Cardiac muscle cell (in vitro differentiated cells and primary cell): ENCODE data around the gene ZAP70. TPM values are rescaled to one million over a fixed set of nuclear protein-coding genes. Genes with fewer than 3 reads are reported as not detected.
A peak's percentile ranks its signal among the peaks of the same experiment; 100 is the strongest.

Source experiments
- DNase-seq, 2 donors: peaks; one replicate each; pipeline versions ENCODE4 v3.0.0 to v3.0.0-alpha.2; 2010 to 2017; ENCODE audit warnings: low read depth in 1 of 2, low spot score in 1 of 2
- H3K27ac ChIP-seq: fragments of 200-600 bp; sonication (generic); 2 replicates; pipeline ENCODE4 v1.5.1; 2016
- H3K27me3 ChIP-seq: fragments of 200-600 bp; sonication (generic); 2 replicates; pipeline ENCODE4 v1.6.0; 2016; ENCODE audit warnings: control low read depth
- H3K36me3 ChIP-seq: fragments of 200-600 bp; sonication (generic); 2 replicates; pipeline ENCODE4 v1.5.1; 2016; ENCODE audit warnings: control low read depth
- H3K4me1 ChIP-seq: fragments of 200-600 bp; sonication (generic); 2 replicates; pipeline ENCODE4 v1.8.1; 2017; ENCODE audit warnings: low read depth, mild to moderate bottlenecking, mixed run types
- H3K4me3 ChIP-seq: fragments of 200-600 bp; sonication (generic); 2 replicates; pipeline ENCODE4 v1.5.1; 2016; ENCODE audit warnings: mild to moderate bottlenecking
- H3K9me3 ChIP-seq: fragments of 200-600 bp; sonication (generic); 2 replicates; pipeline ENCODE4 v1.5.1; 2017; ENCODE audit warnings: low read depth, mild to moderate bottlenecking, control low read depth
- CTCF ChIP-seq: IDR thresholded peaks from 2 replicates; pipeline ENCODE4 v1.5.1; 2012; ENCODE audit warnings: low read depth, mild to moderate bottlenecking, low read length
- polyA plus RNA-seq: library from polyadenylated mRNA; unstranded; fragments of >200 nt; fragmentation: Nextera tagmentation; extraction: Ambion mirVana; gene quantifications from 2 replicates; pipeline ENCODE4 v1.2.1, GENCODE V29; 2016
- total RNA-seq: library from RNA; depleted of rRNA; stranded (reverse); fragments of >200 nt; gene quantifications from 2 replicates; pipeline ENCODE4 v1.2.3, GENCODE V29; 2016

The ZAP70 gene
- total and polyA plus RNA-seq, 2 experiments from 2014 or later: 3.5 to 7.3 TPM

- Histone ChIP-seq H3K27ac (no peak overlapping the region), H3K36me3 (peaks cover 32% of the 10 kb centered on the region), H3K4me3 (no peak overlapping the region), H3K4me1 (peaks cover 6% of the 10 kb centered on the region), H3K27me3 (no peaks in the 10 kb centered on the region), H3K9me3 (no peaks in the 10 kb centered on the region)
- DNase-seq: no peak
- no peak for TF ChIP-seq CTCF
Measured at GRCh38 chr2:97760480-97761049, 47.2 kb downstream of the ZAP70 start.

GRCh38 chr2:97761192-97761591 lies 47.8 kb downstream of the ZAP70 start:
- no peaks in the 10 kb centered on the region for H3K27me3 ChIP-seq
- no peak for TF ChIP-seq CTCF
- H3K27ac ChIP-seq: no peak overlapping the region
- no peaks in the 10 kb centered on the region for H3K9me3 ChIP-seq
- no peak overlapping the region for H3K4me3 ChIP-seq
- peaks cover 10% of the 10 kb centered on the region for H3K4me1 ChIP-seq
- DNase-seq: no peak
- H3K36me3 ChIP-seq: peaks cover 33% of the 10 kb centered on the region

GRCh38 chr2:97763176-97763845 lies 49.9 kb downstream of the ZAP70 start:
- Histone ChIP-seq H3K9me3 (no peaks in the 10 kb centered on the region), H3K36me3 (peaks cover 21% of the 10 kb centered on the region), H3K27ac (no peak overlapping the region), H3K4me1 (peaks cover 13% of the 10 kb centered on the region), H3K4me3 (no peak overlapping the region), H3K27me3 (no peaks in the 10 kb centered on the region)
- no peak for TF ChIP-seq CTCF
- DNase-seq: no peak

GRCh38 chr2:97764559-97765263 lies 51.3 kb downstream of the ZAP70 start:
- Histone ChIP-seq H3K27me3 (no peaks in the 10 kb centered on the region), H3K4me1 (peaks cover 27% of the 10 kb centered on the region), H3K27ac (peak overlapping the region; percentile 73), H3K36me3 (peaks cover 15% of the 10 kb centered on the region), H3K9me3 (no peaks in the 10 kb centered on the region), H3K4me3 (no peak overlapping the region)
- DNase-seq: no peak
- TF ChIP-seq CTCF: no peak

- peaks cover 8% of the 10 kb centered on the region for H3K36me3 ChIP-seq
- no peaks in the 10 kb centered on the region for H3K27me3 ChIP-seq
- DNase-seq: no peak
- H3K9me3 ChIP-seq: no peaks in the 10 kb centered on the region
- H3K4me3 ChIP-seq: no peak overlapping the region
- TF ChIP-seq CTCF: no peak
- H3K4me1 ChIP-seq: peaks cover 29% of the 10 kb centered on the region
- peak overlapping the region; percentile 73 for H3K27ac ChIP-seq
Measured at GRCh38 chr2:97765933-97766332, 52.6 kb downstream of the ZAP70 start.
